Measurements from ENCODE around the gene DSTYK.
"Not testable (repeated sequence)": the region's sequence is repeated elsewhere in the genome, so short reads cannot be mapped to it uniquely, and the experiment has no call there.

DSTYK gene

DNA sequence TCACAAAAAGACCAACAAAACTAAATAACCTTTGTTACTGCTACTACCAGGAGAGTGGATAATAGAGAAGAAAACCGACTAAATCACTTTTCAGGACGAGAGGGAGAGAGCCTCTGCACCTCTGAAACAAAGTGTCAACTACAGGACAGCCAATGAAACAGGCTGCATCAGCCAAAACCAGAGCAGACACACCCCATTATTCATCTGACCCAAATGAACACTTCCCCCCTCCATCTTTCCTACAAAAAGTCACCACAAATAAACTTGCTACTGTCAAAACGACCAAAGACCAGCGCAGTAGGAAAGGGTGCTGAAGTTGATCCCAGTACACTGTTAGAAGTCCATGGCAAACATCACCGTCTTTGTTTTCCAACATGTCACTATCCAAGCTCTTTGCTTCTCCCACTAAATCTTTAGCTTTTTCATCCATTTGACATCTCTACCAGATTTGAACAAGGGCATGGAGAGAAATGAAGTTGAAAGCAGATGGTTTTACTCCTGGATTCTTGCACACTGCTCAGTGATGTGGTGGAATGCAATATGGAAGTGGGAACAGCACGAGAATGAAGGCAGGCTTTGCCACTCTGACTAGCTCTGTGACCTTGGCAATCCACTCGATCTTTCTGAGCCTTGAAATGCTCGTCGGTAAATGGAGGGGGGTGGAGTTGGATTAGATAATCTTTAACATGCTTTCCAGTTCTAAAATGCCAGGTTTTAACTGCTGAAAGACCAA lies 20.5 kb downstream of the DSTYK start:
- Histone ChIP-seq H3K36me3 (ENCODE audit: control insufficient read depth, insufficient read depth, low read length) (peaks cover 6% of the 10 kb centered on the region; the same call in 1 of the 2 replicates), H3K27me3 (ENCODE audit: control insufficient read depth, insufficient read depth, low read length) (no peaks in the 10 kb centered on the region), H3K4me1 (ENCODE audit: control insufficient read depth, insufficient read depth, low read length) (peaks cover 72% of the 10 kb centered on the region), H3K9me3 (ENCODE audit: control insufficient read depth, insufficient read depth, low read length) (no peaks in the 10 kb centered on the region), H3K4me3 (ENCODE audit: low read depth, low read length) (peak overlapping the region; percentile 32; the same call in 1 of the 2 replicates), H3K27ac (ENCODE audit: low read depth, low read length) (peak overlapping the region; percentile 40), H3K9ac (ENCODE audit: low read depth, low read length) (no peak overlapping the region)

DNA sequence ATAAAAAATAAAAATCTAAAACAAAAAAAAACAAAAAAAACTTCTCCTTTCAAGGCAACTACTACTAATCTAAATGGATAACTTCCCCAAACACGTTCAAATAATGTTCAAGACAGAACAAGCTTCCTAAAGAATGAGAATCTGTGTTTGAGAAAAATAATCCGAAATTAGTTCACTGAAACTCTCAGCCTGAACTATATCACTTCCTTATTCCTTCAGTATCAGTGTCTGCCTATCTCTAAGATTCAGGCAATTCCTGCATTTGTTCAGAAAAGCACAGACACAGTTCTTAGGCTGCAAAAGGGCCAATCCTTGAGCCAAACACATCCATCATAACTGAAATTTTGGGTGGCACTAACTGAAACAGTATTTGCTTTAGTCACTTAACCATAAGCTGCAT lies 22.4 kb downstream of the DSTYK start:
- no peak overlapping the region for H3K27ac ChIP-seq (ENCODE audit: low read depth, low read length)
- H3K9ac ChIP-seq (ENCODE audit: low read depth, low read length): no peak overlapping the region
- peaks cover 7% of the 10 kb centered on the region; the same call in 1 of the 2 replicates for H3K36me3 ChIP-seq (ENCODE audit: control insufficient read depth, insufficient read depth, low read length)
- H3K27me3 ChIP-seq (ENCODE audit: control insufficient read depth, insufficient read depth, low read length): no peaks in the 10 kb centered on the region
- peaks cover 64% of the 10 kb centered on the region for H3K4me1 ChIP-seq (ENCODE audit: control insufficient read depth, insufficient read depth, low read length)
- no peaks in the 10 kb centered on the region for H3K9me3 ChIP-seq (ENCODE audit: control insufficient read depth, insufficient read depth, low read length)
- H3K4me3 ChIP-seq (ENCODE audit: low read depth, low read length): no peak overlapping the region

DNA sequence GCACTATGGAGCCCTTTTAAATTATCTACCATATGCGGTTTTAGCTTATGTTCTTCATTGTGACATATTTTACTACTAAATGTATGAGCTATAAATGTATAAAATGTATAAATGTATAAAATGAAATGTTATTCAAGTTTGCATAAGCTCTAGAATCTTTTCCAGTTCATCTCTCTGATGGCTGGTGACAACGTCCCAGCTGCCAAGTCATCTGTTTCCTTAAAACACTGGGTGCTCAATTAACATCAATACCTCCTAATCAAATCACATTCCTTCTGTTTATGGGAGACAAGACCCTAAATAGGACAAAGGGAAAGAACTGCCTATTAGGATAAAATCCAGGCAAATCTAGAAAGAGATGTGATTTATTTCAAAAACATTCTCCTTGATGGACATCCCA lies 22.9 kb downstream of the DSTYK start:
- Histone ChIP-seq H3K9ac (ENCODE audit: low read depth, low read length) (no peak overlapping the region), H3K27me3 (ENCODE audit: control insufficient read depth, insufficient read depth, low read length) (no peaks in the 10 kb centered on the region), H3K27ac (ENCODE audit: low read depth, low read length) (no peak overlapping the region), H3K9me3 (ENCODE audit: control insufficient read depth, insufficient read depth, low read length) (no peaks in the 10 kb centered on the region), H3K4me1 (ENCODE audit: control insufficient read depth, insufficient read depth, low read length) (peaks cover 61% of the 10 kb centered on the region), H3K36me3 (ENCODE audit: control insufficient read depth, insufficient read depth, low read length) (peaks cover 12% of the 10 kb centered on the region; the same call in 1 of the 2 replicates), H3K4me3 (ENCODE audit: low read depth, low read length) (no peak overlapping the region)

DNA sequence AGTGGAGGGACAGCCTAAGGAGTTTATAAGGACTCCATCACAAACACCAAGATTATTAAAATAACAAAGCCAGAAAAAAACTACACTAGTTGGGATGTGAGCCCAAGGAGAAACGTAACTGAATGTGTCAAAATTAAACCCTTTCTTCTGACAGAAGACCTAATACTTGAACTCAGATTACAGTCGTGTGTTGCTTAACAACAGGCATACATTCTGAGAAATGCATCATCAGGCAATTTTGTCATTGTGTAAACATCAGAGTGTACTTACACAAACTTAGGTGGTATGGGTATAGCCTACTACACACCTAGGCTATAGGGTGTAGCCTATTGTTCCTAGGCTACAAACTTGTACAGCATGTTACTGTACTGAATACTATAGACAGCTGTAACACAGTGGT lies 23.4 kb downstream of the DSTYK start:
- Histone ChIP-seq H3K4me3 (ENCODE audit: low read depth, low read length) (no peak overlapping the region), H3K9ac (ENCODE audit: low read depth, low read length) (no peak overlapping the region)

DNA sequence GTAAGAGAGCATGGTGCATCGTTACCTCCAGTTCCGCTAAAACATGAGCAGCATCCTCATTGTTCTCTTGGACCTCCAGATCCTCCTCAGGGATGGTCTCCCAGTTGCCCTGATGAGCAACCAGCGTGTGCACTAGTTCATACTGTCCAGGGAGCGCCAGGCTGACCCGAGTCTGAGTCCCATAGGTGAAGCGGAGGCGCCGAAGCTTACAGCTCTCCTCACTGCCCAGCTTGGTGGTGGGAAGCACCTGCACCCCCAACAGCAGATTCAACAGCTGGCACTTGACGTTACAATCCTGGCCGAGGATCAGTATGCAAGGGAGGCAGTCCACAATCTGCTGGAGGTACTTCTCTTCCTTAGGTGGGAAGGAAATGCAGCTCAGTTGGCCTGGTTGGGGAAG lies 24.1 kb downstream of the DSTYK start:
- Histone ChIP-seq H3K36me3 (ENCODE audit: control insufficient read depth, insufficient read depth, low read length) (peaks cover 14% of the 10 kb centered on the region), H3K9ac (ENCODE audit: low read depth, low read length) (no peak overlapping the region), H3K9me3 (ENCODE audit: control insufficient read depth, insufficient read depth, low read length) (no peaks in the 10 kb centered on the region), H3K4me1 (ENCODE audit: control insufficient read depth, insufficient read depth, low read length) (peaks cover 52% of the 10 kb centered on the region), H3K4me3 (ENCODE audit: low read depth, low read length) (peak overlapping the region; percentile 8; the same call in 1 of the 2 replicates), H3K27ac (ENCODE audit: low read depth, low read length) (peak overlapping the region; percentile 30), H3K27me3 (ENCODE audit: control insufficient read depth, insufficient read depth, low read length) (no peaks in the 10 kb centered on the region)

More for the DNA sequence above, 23.4 kb downstream of the DSTYK start:
- Histone ChIP-seq H3K27me3 (ENCODE audit: control insufficient read depth, insufficient read depth, low read length) (no peaks in the 10 kb centered on the region), H3K27ac (ENCODE audit: low read depth, low read length) (no peak overlapping the region), H3K36me3 (ENCODE audit: control insufficient read depth, insufficient read depth, low read length) (peaks cover 14% of the 10 kb centered on the region), H3K4me1 (ENCODE audit: control insufficient read depth, insufficient read depth, low read length) (peaks cover 58% of the 10 kb centered on the region), H3K9me3 (ENCODE audit: control insufficient read depth, insufficient read depth, low read length) (no peaks in the 10 kb centered on the region)

DNA sequence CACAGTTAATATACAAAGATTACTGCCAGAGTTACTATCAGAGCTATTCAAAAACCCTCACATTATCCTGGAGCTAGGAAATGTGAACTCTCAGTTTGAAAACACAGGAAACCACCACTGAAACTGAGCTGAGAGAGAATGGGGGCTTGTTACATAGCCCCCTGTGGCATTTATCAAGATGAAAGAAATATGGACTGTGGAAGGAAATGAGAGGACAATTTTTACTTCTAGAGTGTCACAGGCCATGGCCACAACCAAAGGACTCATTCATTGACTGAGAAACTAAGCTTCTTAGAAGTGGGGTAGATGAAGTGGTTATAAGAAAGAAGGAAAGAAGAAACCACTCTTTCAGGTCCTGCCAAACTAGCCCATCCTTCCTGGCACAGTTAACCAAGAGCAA lies 25.3 kb downstream of the DSTYK start:
- no peaks in the 10 kb centered on the region for H3K9me3 ChIP-seq (ENCODE audit: control insufficient read depth, insufficient read depth, low read length)
- H3K27me3 ChIP-seq (ENCODE audit: control insufficient read depth, insufficient read depth, low read length): no peaks in the 10 kb centered on the region
- peaks cover 41% of the 10 kb centered on the region for H3K4me1 ChIP-seq (ENCODE audit: control insufficient read depth, insufficient read depth, low read length)

DNA sequence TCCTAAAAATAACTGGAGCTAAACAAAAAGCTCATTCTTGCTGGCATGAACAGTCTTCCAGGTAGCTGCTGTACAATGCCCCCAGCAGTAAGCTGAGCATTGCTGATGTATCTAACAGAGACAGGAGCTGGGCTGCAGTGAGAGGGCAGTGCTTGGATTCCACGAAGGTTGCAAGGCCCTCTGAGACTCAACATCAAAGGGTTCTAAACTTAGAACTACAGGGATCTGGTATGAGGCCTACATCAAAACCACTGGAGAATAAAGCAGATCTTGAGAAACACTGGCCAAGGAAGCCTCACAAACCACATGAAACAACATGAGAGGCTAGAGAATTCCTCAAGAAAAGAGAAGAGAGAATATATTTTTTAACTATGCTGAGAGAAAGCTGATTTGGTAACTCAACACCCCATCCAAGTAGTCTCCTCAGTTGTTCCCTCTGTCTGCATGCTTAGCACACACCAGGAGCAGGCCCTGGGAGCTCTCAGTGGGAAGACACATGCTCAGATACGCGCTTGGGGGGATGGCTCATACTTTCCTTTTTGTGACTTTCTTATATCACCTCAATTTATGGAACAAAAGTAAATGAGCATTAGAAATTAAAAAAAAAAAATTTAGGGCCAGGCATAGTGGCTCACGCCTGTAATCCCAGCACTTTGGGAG lies 27.7 kb downstream of the DSTYK start:
- H3K4me1 ChIP-seq (ENCODE audit: control insufficient read depth, insufficient read depth, low read length): peaks cover 19% of the 10 kb centered on the region
- peaks cover 14% of the 10 kb centered on the region for H3K36me3 ChIP-seq (ENCODE audit: control insufficient read depth, insufficient read depth, low read length)
- H3K27ac ChIP-seq (ENCODE audit: low read depth, low read length): no peak overlapping the region
- H3K9ac ChIP-seq (ENCODE audit: low read depth, low read length): no peak overlapping the region
- H3K27me3 ChIP-seq (ENCODE audit: control insufficient read depth, insufficient read depth, low read length): no peaks in the 10 kb centered on the region
- H3K9me3 ChIP-seq (ENCODE audit: control insufficient read depth, insufficient read depth, low read length): no peaks in the 10 kb centered on the region
- H3K4me3 ChIP-seq (ENCODE audit: low read depth, low read length): no peak overlapping the region

More for the DNA sequence above, 25.3 kb downstream of the DSTYK start:
- Histone ChIP-seq H3K9ac (ENCODE audit: low read depth, low read length) (no peak overlapping the region), H3K27ac (ENCODE audit: low read depth, low read length) (no peak overlapping the region), H3K36me3 (ENCODE audit: control insufficient read depth, insufficient read depth, low read length) (peaks cover 14% of the 10 kb centered on the region), H3K4me3 (ENCODE audit: low read depth, low read length) (no peak overlapping the region)

DNA sequence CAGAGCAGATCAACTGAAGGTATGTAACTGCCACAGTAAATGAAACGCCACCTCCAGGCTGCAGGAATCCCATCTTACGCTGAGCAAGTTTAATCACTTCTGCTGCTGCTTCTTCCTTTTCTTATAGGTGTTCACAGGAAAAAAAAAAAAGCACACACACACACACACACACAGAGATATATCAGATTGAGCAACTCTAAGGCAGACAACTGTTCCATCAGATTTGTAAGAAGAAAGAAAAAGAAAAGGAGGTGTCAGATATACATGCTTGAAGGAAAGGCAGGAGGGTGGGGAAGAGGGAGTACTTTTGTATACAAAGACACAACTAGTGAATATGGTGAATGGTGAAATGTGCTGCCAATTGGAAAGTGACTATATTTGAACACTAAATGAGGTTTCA lies 28.6 kb downstream of the DSTYK start:
- H3K9ac ChIP-seq (ENCODE audit: low read depth, low read length): no peak overlapping the region
- peaks cover 14% of the 10 kb centered on the region for H3K36me3 ChIP-seq (ENCODE audit: control insufficient read depth, insufficient read depth, low read length)
- H3K27ac ChIP-seq (ENCODE audit: low read depth, low read length): no peak overlapping the region
- H3K4me3 ChIP-seq (ENCODE audit: low read depth, low read length): no peak overlapping the region
- H3K9me3 ChIP-seq (ENCODE audit: control insufficient read depth, insufficient read depth, low read length): no peaks in the 10 kb centered on the region
- peaks cover 11% of the 10 kb centered on the region for H3K4me1 ChIP-seq (ENCODE audit: control insufficient read depth, insufficient read depth, low read length)
- no peaks in the 10 kb centered on the region for H3K27me3 ChIP-seq (ENCODE audit: control insufficient read depth, insufficient read depth, low read length)

DNA sequence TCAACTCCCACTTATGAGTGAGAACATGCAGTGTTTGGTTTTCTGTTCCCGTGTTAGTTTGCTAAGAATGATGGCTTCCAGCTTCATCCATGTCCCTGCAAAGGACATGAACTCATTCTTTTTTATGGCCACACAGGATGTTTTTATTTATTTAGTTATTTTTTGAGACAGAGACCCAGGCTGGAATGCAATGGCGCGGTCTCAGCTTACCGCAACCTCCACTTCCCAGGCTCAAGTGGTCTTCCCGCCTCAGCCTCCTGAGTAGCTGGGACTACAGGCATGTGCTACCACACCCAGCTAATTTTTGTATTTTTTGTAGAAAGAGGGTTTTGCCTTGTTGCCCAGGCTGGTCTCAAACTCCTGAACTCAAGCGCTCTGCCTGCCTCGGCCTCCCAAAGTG lies 31.2 kb downstream of the DSTYK start:
- H3K27me3 ChIP-seq (ENCODE audit: control insufficient read depth, insufficient read depth, low read length); H3K9me3 ChIP-seq (ENCODE audit: control insufficient read depth, insufficient read depth, low read length); H3K36me3 ChIP-seq (ENCODE audit: control insufficient read depth, insufficient read depth, low read length); H3K4me3 ChIP-seq (ENCODE audit: low read depth, low read length); H3K9ac ChIP-seq (ENCODE audit: low read depth, low read length); H3K27ac ChIP-seq (ENCODE audit: low read depth, low read length); H3K4me1 ChIP-seq (ENCODE audit: control insufficient read depth, insufficient read depth, low read length): not testable (repeated sequence)

DNA sequence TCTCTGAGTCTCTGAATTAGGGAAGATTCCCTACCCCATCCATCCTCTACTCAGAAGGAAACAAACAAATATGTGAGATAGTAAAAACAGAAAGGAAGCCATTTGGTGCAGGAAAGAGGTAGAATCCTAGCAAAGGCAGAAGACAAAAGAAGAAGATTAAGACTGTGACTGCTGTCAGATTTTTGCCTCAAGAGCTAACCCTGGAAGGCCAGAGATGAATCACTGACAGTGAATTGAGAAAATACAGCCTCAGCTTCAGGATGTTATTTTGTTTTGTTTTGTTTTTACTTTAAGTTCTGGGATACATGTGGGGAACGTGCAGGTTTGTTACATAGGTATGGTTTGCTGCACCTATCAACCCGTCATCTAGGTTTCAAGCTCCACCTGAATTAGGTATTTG lies 31.7 kb downstream of the DSTYK start:
- Histone ChIP-seq H3K9me3 (ENCODE audit: control insufficient read depth, insufficient read depth, low read length) (no peaks in the 10 kb centered on the region), H3K4me1 (ENCODE audit: control insufficient read depth, insufficient read depth, low read length) (no peaks in the 10 kb centered on the region), H3K36me3 (ENCODE audit: control insufficient read depth, insufficient read depth, low read length) (peaks cover 9% of the 10 kb centered on the region; the same call in 1 of the 2 replicates), H3K4me3 (ENCODE audit: low read depth, low read length) (no peak overlapping the region), H3K27ac (ENCODE audit: low read depth, low read length) (no peak overlapping the region), H3K27me3 (ENCODE audit: control insufficient read depth, insufficient read depth, low read length) (no peaks in the 10 kb centered on the region), H3K9ac (ENCODE audit: low read depth, low read length) (no peak overlapping the region)

DNA sequence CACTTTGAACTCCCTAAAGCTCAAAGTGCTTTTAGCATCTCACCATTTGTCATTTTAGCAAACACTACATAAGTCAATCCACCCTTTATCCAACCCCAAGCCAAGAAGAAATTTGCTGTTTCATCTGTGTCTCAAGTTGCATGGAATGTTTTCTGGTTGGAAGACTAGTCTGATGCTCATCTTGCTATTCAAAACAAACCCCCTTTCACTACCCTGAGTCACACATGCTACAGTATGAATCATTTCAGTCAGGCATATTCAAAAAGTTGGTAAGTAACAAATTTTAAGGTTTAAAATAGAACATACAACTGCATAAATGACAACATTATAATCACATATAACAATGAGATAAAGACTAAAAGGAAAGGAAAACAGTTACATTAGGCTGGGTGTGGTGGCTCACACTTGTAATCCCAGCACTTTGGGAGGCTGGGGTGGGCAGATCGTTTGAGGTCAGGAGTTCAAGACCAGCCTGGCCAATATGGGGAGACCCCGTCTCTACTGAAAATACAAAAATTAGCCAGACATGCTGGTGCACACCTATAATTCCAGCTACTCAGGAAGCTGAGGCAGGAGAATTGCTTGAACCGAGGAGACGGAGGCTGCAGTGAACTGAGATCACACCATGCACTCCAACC lies 38.7 kb downstream of the DSTYK start:
- no peak overlapping the region for H3K27ac ChIP-seq (ENCODE audit: low read depth, low read length)
- H3K27me3 ChIP-seq (ENCODE audit: control insufficient read depth, insufficient read depth, low read length): no peaks in the 10 kb centered on the region
- H3K4me1 ChIP-seq (ENCODE audit: control insufficient read depth, insufficient read depth, low read length): no peaks in the 10 kb centered on the region
- H3K9me3 ChIP-seq (ENCODE audit: control insufficient read depth, insufficient read depth, low read length): no peaks in the 10 kb centered on the region
- no peak overlapping the region for H3K9ac ChIP-seq (ENCODE audit: low read depth, low read length)
- H3K36me3 ChIP-seq (ENCODE audit: control insufficient read depth, insufficient read depth, low read length): peaks cover 21% of the 10 kb centered on the region
- no peak overlapping the region for H3K4me3 ChIP-seq (ENCODE audit: low read depth, low read length)
